Mononuclear cell (primary cell): Measurements from ENCODE around the gene KRT14. TPM values are rescaled to one million over a fixed set of nuclear protein-coding genes. Genes with fewer than 3 reads are reported as not detected.
"Not testable (repeated sequence)": the region's sequence is repeated elsewhere in the genome, so short reads cannot be mapped to it uniquely, and the experiment has no call there.

ENCODE experiments used
- H3K27me3 ChIP-seq: 2 replicates; pipeline ENCODE4 v1.6.0; 2011; ENCODE audit warnings: low read length, control low read depth; ENCODE audit not compliant: insufficient read depth
- H3K4me1 ChIP-seq: 2 replicates; pipeline ENCODE4 v1.5.1; 2011; ENCODE audit warnings: mild to moderate bottlenecking, low read length, control low read depth; ENCODE audit not compliant: insufficient read depth
- H3K4me3 ChIP-seq: 2 replicates; pipeline ENCODE4 v1.5.1; 2011; ENCODE audit warnings: mild to moderate bottlenecking, low read length, moderate library complexity
- H3K9me3 ChIP-seq: 2 replicates; pipeline ENCODE4 v1.5.1; 2011; ENCODE audit warnings: low read depth, mild to moderate bottlenecking, control low read depth, low read length
- total RNA-seq: library from RNA; depleted of rRNA; stranded (reverse); fragments of >200 nt; gene quantifications from one replicate; pipeline ENCODE4 v1.2.3, GENCODE V29; 2012

The KRT14 gene
- total RNA-seq, 1 donor, result not detected

DNA sequence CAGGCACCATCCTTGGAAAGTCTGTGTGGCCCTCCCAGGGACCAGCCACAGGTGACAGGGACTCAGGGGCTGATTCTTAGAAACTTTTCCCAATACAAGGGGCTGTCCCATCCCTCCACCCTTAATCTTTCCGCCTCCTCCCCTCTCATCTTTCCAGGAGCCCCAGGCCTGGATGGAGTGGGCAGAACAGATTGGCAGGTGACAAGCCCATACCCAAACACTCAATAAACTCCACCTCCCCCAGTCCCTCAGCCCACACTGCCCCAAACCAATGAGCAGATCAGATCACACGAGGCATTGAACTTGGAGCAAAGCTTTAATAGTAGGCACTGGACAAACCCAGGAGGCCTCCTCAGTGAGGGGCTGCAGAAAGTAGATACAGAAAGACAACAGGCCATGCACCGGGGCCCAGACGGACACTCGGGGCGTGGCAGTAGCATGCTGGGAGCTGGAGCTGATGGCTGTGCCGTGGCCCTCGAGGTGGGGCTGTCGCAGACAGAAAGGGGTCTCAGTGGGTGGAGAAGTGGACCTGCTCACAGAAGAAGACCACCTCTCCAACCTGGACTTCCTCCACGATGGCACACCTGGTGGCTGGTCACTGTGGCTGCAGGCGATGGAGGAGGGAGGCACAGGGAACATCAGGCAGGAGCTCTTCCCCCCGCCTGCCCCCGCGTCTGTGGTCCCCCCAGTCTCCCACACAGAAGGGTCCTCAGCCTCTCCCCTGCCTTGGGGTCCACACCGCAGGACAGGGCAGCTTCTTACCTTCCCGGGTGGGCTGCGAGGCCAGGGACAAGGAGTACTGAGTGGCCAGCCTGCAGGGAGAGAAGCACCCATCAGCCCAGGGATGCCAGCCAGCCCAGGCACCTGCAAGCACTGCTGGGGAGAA, 39.6 kb upstream of the KRT14 start:
- not testable (repeated sequence) for H3K4me1 ChIP-seq, H3K9me3 ChIP-seq, H3K27me3 ChIP-seq, H3K4me3 ChIP-seq

DNA sequence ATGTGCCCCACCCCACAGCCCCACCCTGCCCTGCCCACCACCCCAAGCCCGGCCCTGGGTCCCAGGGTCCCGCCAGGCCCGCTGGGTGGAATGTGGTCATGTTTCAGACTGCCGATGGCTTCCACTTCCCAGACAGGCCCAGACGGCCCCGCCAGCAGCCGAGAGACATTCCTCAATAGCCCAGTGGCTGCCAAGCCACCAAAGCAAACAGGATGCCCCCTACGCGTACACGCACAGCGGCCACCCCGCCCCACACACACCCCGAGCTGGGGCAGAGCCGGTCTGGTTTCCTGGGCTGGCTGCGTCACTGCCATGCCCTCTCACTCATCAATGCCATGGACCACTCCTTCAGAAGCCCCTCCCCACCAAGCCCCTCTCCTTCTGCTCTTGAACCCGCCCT, 38.9 kb upstream of the KRT14 start:
- H3K4me3 ChIP-seq, result no peak overlapping the region
- H3K4me1 ChIP-seq, result no peaks in the 10 kb centered on the region
- no peaks in the 10 kb centered on the region for H3K27me3 ChIP-seq
- no peaks in the 10 kb centered on the region for H3K9me3 ChIP-seq

DNA sequence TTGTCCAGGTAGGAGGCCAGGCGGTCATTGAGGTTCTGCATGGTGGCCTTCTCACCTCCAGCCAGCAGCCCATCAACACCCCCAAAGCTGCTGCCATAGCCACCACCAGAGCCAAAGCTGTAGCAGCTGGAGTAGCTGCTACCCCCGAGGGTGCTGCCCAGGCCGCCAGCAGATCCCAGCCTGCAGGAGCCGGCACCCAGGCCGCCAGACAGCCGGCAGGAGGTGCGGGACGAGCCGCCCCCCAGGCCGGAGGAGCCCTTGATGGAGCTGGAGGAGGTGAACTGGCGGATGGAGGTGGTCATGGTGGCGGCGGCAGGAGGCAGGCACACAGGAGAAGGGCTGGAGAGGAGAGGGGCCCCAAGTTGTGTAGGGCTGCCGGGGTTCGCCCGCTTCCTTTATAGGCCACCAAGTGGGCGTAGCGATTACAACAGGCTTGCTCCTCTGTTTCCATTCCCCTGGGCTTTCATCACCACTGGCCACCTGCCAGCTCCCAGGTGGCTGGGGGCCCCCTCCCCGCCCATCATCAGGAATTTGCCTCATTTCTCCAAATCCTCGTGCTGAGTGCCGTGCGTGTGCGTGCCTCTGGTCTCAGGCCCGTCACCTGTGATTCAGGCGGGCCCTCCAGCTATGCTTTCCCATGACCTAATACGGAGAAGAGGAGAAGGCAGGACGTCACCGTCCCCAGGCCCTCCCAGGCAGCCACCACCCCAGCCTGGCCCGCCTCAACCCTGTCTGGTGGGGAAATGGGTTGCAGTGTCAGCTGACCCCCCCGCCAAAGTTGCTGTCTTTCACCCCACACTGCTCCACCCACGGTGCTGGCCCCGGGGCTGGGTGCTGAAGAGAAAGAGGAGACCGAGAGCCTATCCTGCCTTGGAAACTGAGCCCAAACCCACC, 37.8 kb upstream of the KRT14 start, which contains the start of gene KRT17:
KRT17 (minus strand) TSS at position 368 of the 894 bp plus-strand sequence; CDS start at position 302, 66 bp downstream.
- Histone ChIP-seq H3K4me1 (no peaks in the 10 kb centered on the region), H3K9me3 (no peaks in the 10 kb centered on the region), H3K4me3 (no peak within 1 kb of the TSS), H3K27me3 (no peaks in the 10 kb centered on the region)

DNA sequence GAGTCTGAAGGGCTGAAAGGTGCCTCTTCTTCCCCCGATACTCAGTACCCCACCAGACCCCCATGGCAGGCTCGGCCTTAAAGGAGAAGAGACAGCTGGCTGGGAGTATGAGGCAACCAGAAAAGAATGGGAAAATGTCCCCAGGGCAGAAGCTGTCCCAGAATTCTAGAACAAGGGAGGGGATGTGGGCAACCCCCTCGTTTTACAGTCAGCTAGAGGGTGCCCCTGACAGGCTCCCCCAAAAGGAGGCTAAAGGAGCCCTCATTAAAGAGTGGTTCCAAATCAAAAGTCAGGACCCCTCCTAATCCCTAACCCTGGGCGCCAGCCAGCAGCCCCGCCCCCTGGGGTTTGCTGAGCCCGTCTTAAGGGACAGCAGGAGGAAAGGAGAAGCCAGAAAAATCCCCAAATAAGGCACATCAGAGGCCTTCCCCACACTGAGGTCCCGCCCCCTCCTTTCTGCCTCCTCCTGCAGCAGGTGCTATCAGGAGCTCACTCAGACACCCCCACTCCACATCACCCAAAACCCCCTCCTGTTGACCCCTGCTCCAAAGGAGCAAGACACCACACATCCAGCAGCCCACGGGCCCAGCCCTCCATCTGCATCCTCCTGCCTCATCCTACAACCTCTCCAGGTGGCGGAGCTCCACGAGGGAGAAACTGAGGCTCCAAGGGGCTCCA, 36.6 kb upstream of the KRT14 start:
- not testable (repeated sequence) for H3K9me3 ChIP-seq, H3K4me1 ChIP-seq, H3K4me3 ChIP-seq, H3K27me3 ChIP-seq

DNA sequence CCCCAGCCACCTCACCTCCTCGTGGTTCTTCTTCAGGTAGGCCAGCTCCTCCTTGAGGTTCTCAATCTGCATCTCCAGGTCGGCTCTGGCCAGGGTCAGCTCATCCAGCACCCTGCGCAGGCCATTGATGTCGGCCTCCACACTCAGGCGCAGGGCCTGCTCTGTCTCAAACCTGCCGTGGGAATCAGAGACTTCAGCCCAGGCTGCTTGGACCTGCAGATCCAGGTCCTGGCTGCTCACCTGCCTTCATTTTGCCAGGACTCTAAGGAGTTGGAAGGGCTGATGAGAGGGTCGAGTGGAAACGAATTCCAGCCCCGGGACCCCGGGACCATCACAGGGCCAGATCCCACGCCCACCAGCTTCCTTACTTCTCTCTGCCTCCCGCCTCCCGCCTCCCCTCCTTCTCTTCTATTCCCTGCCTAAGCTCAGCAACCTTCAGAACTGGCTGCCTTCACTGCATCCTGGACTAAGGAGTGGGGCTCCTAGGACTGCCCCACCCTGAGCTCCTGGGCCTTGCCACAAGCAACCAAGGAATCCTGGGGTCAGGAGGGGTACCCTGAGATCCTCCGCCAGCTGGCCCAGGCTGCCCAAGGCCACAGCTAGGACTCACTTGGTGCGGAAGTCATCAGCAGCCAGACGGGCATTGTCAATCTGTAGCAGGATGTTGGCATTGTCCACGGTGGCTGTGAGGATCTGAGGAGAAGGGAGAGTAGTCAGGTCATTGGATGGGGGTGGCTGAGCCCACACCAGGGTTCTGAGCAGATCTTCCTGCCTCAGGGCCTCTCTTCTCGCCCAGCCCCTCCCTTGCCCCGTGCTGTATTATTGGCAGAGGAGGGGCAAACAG, 35.9 kb upstream of the KRT14 start:
- not testable (repeated sequence) for H3K9me3 ChIP-seq, H3K27me3 ChIP-seq, H3K4me3 ChIP-seq

DNA sequence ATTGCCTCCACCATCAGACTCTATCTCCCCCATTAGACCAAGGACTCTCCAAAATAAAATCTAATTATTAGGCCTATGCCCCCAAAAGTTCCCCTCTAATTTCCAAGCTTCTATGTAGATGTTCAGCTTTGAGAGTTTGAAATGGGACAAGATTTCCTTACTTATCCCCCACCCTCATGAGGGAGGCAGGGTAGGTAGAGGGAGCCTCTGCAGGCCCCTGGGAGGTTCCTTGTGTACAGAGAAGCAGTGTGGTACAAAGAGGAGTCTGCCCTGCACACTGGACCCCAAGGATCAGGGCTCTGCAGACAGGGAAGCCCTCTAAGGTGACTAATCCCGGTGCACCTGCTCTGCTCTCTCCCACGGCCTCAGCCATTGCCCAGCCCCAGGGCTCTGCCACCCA, 35.2 kb upstream of the KRT14 start:
- Histone ChIP-seq H3K4me3 (no peak overlapping the region), H3K4me1 (no peaks in the 10 kb centered on the region), H3K27me3 (no peaks in the 10 kb centered on the region), H3K9me3 (no peaks in the 10 kb centered on the region)

More for the DNA sequence above, 35.9 kb upstream of the KRT14 start:
- H3K4me1 ChIP-seq, result not testable (repeated sequence)

DNA sequence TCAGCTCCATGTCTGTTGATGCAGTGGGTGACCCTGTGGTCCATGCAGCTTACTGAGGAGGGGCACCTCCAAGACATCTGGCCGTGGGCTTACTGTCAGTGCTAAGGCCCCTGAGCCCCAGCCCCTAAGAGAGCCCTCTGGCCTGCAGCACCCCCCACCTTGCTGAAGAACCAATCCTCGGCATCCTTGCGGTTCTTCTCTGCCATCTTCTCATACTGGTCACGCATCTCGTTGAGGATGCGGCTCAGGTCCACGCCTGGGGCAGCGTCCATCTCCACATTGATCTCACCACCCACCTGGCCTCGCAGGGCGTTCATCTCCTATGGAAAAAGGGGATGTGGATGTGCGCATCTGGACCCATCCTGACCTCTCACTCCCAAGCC, 34.7 kb upstream of the KRT14 start:
- not testable (repeated sequence) for H3K4me1 ChIP-seq, H3K4me3 ChIP-seq, H3K9me3 ChIP-seq, H3K27me3 ChIP-seq

DNA sequence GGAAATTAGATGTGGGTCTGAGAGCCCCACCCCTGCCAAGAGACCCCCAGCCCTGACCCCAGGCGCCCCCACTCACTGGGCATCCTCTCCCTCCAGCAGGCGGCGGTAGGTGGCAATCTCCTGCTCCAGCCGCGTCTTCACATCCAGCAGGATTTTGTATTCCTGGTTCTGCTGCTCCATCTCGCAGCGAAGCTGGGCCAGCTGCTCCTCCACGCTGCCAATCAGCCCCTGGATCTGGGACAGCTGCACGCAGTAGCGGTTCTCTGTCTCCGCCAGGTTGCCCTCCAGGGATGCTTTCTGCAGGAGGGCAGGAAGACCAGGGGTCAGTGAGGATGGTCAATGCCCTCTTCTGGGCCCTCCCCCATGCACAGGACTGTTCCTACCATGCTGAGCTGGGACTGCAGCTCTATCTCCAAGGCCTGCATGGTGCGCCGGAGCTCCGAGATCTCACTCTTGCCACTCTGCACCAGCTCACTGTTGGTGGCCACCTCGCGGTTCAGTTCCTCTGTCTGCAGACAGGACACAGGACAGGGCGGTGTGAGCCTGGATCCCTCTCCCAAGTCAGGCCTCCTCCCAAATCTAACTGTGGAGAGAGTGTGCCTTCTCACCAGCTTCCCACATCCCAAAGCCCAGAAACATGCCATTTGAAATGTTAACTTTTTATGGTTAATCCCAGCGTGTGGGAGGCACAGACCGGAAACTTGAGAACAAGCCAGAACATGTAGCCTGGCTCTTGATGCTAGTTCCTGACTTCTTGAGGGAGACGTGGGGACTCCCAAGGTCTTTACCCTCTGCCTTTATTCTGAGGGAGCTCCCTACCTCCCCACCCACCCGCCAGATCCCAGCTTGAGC, 34.1 kb upstream of the KRT14 start:
- Histone ChIP-seq H3K27me3 (no peaks in the 10 kb centered on the region), H3K9me3 (no peaks in the 10 kb centered on the region), H3K4me3 (no peak overlapping the region), H3K4me1 (no peaks in the 10 kb centered on the region)

DNA sequence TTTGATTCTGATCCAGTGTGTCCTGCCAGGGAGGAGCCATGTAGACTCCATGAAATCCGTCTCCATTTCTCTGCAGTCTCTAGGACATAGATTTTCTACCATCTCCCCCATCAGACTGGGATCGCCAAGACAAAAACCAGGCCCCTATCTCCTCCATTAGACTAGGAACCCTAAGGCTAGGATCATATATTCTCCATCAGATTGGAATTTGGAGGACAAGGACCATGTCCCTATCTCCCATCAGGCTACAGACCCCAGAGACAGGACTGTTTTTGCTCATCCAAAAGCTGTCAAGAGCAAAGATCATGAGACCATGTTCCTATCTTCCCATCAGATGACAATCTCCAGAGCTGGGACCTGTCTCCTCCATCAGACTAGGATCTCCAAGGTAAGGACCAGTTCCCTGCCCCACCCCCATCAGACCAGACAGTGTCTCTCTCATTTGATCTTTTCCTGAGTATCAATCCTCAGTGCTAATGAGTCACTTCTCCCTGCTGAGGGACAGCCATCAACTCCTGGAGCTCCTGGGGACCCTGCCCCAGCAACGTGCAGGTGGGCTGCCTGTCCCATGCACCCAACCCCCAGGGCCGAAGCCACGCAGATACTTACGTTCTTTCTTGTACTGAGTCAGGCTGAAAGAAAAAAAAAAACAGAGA, 33.4 kb upstream of the KRT14 start:
- H3K4me1 ChIP-seq, H3K4me3 ChIP-seq: not testable (repeated sequence)

DNA sequence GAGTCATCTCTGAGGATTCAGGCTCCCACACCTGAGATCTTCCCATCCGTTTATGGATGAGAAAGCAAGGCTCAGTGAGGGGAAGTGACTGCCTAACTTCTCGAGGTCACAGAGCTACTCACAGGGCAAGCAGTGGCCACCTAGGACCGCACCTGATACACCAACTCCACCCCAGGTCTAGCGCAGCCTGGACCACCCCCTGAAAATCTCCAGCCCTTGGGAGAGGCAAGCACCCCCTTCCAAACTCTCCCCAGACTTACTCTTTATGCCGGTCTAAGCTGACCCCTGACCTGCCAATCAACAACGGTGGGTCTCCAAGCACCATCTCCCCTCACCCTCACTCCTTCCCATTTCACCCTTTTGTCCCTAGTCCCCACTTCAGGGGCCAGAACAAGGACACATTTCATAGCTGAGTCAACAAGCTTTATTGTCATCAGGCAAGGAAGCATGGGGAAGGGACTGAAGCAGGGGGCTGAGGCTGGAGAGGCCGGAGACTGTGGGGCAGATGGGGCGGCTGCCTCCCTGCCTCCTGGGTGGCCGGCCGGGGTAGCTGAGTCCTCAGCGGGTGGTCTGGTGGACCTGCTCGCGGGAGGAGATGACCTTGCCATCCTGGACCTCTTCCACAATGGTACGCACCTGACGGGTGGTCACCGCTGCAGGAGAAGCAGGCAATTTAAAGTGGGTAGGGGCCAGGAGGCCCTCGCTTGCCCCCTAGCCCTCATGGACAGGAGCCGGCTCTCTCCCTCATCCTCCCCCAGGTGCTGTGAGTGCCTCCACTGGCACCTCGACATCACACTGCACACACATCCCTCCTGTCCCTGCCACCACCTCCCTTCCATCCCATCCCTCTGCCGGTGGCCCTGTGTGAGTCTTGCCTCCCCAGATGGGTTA, 32.6 kb upstream of the KRT14 start:
- Histone ChIP-seq H3K4me1 (no peaks in the 10 kb centered on the region), H3K4me3 (no peak overlapping the region), H3K9me3 (no peaks in the 10 kb centered on the region), H3K27me3 (no peaks in the 10 kb centered on the region)

More for the DNA sequence above, 33.4 kb upstream of the KRT14 start:
- not testable (repeated sequence) for H3K27me3 ChIP-seq, H3K9me3 ChIP-seq

DNA sequence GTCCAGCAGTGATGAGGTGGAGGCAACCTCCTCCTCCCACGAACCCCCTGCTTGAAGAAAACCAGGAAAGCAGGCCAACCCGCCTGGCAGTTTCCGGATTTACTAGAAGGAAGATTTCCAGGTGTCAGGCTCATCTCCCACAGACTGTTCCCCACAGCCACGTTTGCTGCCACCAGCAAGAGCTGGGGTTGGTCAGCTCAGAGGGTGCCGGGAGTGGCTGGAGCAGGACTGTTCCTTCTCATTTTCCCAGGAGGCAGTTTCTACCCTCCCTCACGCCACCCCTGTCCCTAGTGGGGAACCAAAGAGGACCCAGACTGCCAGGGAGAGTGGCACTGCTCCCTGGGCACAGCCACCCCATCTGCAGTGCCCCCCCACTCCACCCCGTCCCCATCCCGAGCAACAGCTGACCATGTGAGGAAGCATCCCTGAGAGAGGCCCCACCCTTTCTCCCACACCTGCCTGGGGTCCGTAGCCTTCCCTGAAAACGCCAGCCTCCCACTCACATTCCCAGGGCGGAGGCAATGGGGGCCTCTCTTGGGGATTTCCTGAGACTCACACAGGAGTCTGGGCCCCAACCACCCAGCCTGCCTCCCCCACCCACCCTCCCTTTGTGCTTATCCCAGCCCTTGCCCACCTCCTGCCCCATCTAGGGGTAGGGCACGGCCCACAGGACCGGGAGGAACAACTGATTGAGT, 31.8 kb upstream of the KRT14 start:
- H3K4me1 ChIP-seq, result no peaks in the 10 kb centered on the region
- no peaks in the 10 kb centered on the region for H3K27me3 ChIP-seq
- no peak overlapping the region for H3K4me3 ChIP-seq
- H3K9me3 ChIP-seq, result no peaks in the 10 kb centered on the region

DNA sequence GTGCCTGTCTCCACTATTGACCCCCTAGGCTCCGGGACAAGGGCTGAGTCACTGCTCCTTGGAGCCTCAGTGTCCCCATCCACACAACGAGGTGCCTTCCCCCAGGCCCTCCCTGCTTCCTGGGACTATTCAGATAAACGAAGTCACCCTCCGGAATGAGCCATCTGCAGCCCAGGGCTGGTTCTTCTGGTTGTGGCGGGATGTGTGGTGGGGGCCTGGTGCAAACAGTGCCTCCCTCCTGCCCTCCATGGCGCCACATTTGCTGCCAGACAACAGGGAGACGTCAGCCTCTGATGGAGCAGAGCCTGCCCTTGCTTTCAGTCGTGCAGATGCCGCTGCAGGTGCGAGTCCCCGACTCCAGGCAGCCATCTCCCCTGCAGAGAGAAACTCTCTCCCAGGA, 31.0 kb upstream of the KRT14 start:
- Histone ChIP-seq H3K9me3 (no peaks in the 10 kb centered on the region), H3K4me1 (no peaks in the 10 kb centered on the region), H3K4me3 (no peak overlapping the region), H3K27me3 (no peaks in the 10 kb centered on the region)
